EH (cell line): Measurements from ENCODE around the gene C19orf18.

Experiments
- DNase-seq: peaks from one replicate; pipeline ENCODE4 v3.0.0-alpha.2; 2015; ENCODE audit warnings: low read depth

The C19orf18 gene

GRCh38 chr19:57947419-57948134 lies 26.8 kb downstream of the C19orf18 start, which contains the start of gene ZNF256:
TSS of gene ZNF256 (minus strand) at chr19:57947706. CDS start at chr19:57947474, 232 bp downstream.
- peak; percentile 91 for DNase-seq

- DNase-seq, result no peak
Observed at GRCh38 chr19:57947088-57947418, 27.3 kb downstream of the C19orf18 start.

- no peak for DNase-seq
Observed at GRCh38 chr19:57946316-57946715, 28.0 kb downstream of the C19orf18 start.

GRCh38 chr19:57941593-57941992 lies 32.7 kb downstream of the C19orf18 start:
- DNase-seq, result no peak

- DNase-seq, result no peak
Observed at GRCh38 chr19:57935731-57936130, 38.6 kb downstream of the C19orf18 start.

GRCh38 chr19:57934820-57935665 lies 39.3 kb downstream of the C19orf18 start, which contains the start of gene ZNF418:
TSS of gene ZNF418 (minus strand) at chr19:57935402. CDS start at chr19:57933822, 1,580 bp downstream.
- DNase-seq, result peak; percentile 71

GRCh38 chr19:57927587-57927986 lies 46.7 kb downstream of the C19orf18 start:
- no peak for DNase-seq

GRCh38 chr19:57916168-57916995 lies 58.0 kb downstream of the C19orf18 start, which contains the start of gene ZNF417:
TSS of gene ZNF417 (minus strand) at chr19:57916592. CDS start at chr19:57916411, 181 bp downstream.
- peak; percentile 96 for DNase-seq

- no peak for DNase-seq
Observed at GRCh38 chr19:57914531-57914930, 59.8 kb downstream of the C19orf18 start.
